BJ (cell line): ENCODE results near the gene MKKS. TPM values are rescaled to one million over a fixed set of nuclear protein-coding genes. Genes with fewer than 3 reads are reported as not detected.
A peak's percentile ranks its signal among the peaks of the same experiment; 100 is the strongest.

ENCODE experiments used
- CTCF ChIA-PET: fragments of 350-600 bp; formaldehyde crosslinking; extraction: SDS; loops from one replicate; lab custom pipeline; 2021; ENCODE audit warnings: antibody characterized with exemption, inconsistent platforms; lab: Yijun Ruan, JAX
- POLR2A ChIA-PET: fragments of 300-600 bp; sonication (Branson Sonifier 250); formaldehyde crosslinking; extraction: SDS; loops from one replicate; lab custom pipeline; 2021; ENCODE audit warnings: antibody characterized with exemption; lab: Charles Lee
- DNase-seq: peaks from one replicate; pipeline ENCODE4 v3.0.0-alpha.2; 2011; ENCODE audit warnings: low read depth
- H3K27me3 ChIP-seq: 2 replicates; pipeline ENCODE4 v1.6.0; 2011; ENCODE audit warnings: low read length; ENCODE audit not compliant: control insufficient read depth, insufficient read depth
- H3K36me3 ChIP-seq: 2 replicates; pipeline ENCODE4 v1.5.1; 2011; ENCODE audit warnings: low read length; ENCODE audit not compliant: control insufficient read depth, insufficient read depth
- H3K4me3 ChIP-seq: 2 replicates; pipeline ENCODE4 v1.5.1; 2011; ENCODE audit warnings: low read depth, mild to moderate bottlenecking, control low read depth, low read length
- polyA plus RNA-seq: library from polyadenylated mRNA; depleted of rRNA; stranded (reverse); fragments of >200 nt; gene quantifications from 2 replicates; pipeline ENCODE4 v1.2.3, GENCODE V29; 2011
- TF ChIP-seq, protein P1 (sequence below): IDR thresholded peaks from 2 replicates; pipeline ENCODE4 v1.5.1; 2011; ENCODE audit warnings: low read depth, mild to moderate bottlenecking, control low read depth, inconsistent platforms, low read length, moderate library complexity; ENCODE audit not compliant: insufficient read depth

Gene MKKS
- polyA plus RNA-seq, 1 experiment, result 8.0 TPM

DNA sequence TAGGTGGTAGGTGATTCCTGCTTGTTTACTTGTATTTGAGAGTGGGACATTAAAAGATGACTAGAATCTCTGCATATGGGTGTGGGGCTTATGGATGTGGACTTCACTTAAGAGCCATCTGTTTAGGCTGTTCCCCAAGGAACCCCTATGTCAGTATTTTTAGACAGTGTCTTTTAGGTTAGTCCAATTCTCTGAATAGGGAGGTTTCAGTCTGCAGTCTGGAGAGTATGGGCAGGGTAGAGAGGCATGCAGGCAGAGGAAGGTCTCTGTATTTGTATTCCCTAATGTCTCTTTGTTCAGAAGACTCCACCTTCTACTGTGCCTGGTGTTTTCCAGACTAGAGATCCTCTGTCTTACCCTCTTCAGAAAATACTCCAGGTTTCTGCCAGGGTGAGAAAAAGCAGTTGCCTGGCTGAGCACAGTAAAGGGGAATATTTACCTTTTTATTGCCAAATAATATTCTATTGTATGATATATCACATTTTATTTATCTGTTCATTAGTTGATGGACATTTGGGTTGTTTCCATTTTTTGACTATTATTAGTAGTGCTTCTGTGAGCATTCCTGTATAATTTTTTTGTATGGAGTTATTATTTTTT is 20.2 kb upstream of the MKKS start:
- Histone ChIP-seq H3K4me3 (no peak overlapping the region), H3K27me3 (no peaks in the 10 kb centered on the region), H3K36me3 (no peaks in the 10 kb centered on the region)
- TF ChIP-seq, protein P1, sequence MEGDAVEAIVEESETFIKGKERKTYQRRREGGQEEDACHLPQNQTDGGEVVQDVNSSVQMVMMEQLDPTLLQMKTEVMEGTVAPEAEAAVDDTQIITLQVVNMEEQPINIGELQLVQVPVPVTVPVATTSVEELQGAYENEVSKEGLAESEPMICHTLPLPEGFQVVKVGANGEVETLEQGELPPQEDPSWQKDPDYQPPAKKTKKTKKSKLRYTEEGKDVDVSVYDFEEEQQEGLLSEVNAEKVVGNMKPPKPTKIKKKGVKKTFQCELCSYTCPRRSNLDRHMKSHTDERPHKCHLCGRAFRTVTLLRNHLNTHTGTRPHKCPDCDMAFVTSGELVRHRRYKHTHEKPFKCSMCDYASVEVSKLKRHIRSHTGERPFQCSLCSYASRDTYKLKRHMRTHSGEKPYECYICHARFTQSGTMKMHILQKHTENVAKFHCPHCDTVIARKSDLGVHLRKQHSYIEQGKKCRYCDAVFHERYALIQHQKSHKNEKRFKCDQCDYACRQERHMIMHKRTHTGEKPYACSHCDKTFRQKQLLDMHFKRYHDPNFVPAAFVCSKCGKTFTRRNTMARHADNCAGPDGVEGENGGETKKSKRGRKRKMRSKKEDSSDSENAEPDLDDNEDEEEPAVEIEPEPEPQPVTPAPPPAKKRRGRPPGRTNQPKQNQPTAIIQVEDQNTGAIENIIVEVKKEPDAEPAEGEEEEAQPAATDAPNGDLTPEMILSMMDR, result no peak
- no peak for DNase-seq
- ChIA-PET CTCF (no interaction called here), POLR2A (no interaction called here)

DNA sequence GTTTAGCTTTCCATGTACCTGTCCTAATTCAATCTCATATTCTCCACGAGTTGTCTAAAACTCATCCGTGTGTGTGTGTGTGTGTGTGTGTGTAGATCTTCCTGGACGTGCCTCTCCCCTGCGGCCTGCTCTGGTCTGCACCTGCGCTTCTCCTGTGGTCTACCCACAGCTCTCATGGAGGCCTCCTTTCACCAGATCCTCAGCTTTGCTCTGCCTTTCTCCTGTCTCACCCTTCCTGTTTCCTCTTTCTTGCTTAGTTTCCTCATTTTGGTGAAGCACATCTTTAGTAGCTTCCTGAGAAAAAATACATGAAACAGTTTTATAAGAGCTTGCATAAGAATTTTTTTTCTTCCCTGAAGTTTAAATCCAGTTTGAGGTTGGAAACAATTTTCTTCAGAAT is 19.2 kb upstream of the MKKS start:
- Histone ChIP-seq H3K4me3 (no peak overlapping the region), H3K27me3 (no peaks in the 10 kb centered on the region), H3K36me3 (no peaks in the 10 kb centered on the region)
- CTCF ChIA-PET, result no interaction called here
- TF ChIP-seq, protein P1, result no peak
- DNase-seq, result no peak
- POLR2A ChIA-PET, result interaction anchor here (0.5 kb wide), 1 partner anchor 15 kb away, joined by 6 read pairs; no protein-coding TSS in a partner anchor

DNA sequence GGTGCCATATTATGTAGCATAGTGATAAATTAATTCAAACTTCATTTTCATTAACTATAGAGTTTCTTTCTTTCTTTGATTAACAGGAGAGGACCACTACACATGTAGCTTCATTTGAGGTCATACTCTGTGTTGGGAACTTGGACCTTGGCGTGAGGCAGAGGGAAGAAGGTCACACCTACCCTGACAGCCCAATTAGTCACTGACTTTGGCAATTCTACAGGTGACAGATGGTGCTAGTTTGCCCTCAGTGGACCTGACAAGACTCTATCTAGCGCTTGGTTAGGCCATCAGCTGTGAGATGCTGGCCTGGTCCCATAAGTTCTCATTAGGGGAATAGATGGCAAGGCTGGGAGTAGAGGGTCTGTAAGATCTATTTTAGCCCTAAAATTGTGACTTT is 15.2 kb upstream of the MKKS start:
- Histone ChIP-seq H3K27me3 (no peaks in the 10 kb centered on the region), H3K4me3 (no peak overlapping the region), H3K36me3 (no peaks in the 10 kb centered on the region)
- POLR2A ChIA-PET, result no interaction called here
- TF ChIP-seq, protein P1, result no peak
- no peak for DNase-seq
- CTCF ChIA-PET, result no interaction called here

DNA sequence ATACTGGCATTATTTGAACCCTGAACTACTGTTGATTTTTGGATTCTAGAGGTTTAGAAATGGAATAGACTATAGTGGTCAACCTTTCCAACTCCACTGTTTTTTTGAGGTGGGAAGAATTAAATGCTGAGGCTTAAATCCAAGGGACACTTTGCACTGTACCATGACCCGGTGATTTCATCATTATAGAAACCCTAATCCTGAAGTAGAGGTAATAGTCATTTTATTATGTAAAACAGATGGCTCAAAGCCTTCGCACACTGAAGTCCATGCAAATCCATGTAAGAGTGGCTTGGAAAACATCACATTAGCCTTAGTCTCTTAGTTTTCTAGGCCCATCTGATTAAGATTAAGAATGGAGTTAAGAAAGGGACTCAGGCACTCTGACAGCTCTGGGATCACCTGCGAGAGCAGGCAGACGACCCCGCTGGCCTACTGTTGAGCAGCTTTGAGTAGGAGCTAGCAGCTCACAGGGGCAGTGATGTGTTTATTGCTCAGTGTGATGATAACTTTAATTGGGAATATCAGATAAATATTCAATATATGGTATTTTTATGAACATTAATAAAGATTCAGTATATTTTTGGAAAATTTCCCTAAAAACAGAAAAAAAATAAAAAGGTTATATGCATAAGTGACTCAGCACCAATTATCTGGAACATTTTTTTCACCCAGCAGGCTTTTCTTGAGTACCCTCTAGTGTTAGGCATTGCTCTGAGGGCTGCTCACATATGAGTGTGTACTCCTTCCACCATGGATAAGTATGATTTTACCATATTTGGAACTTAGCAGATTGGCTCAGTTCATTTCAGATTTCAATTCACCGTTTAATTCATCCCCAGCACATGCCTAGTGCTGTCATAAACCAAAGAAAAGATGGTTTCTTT is 14.5 kb upstream of the MKKS start:
- Histone ChIP-seq H3K27me3 (no peaks in the 10 kb centered on the region), H3K36me3 (no peaks in the 10 kb centered on the region), H3K4me3 (no peak overlapping the region)
- DNase-seq, result no peak
- ChIA-PET CTCF (no interaction called here), POLR2A (no interaction called here)
- TF ChIP-seq, protein P1, result no peak

DNA sequence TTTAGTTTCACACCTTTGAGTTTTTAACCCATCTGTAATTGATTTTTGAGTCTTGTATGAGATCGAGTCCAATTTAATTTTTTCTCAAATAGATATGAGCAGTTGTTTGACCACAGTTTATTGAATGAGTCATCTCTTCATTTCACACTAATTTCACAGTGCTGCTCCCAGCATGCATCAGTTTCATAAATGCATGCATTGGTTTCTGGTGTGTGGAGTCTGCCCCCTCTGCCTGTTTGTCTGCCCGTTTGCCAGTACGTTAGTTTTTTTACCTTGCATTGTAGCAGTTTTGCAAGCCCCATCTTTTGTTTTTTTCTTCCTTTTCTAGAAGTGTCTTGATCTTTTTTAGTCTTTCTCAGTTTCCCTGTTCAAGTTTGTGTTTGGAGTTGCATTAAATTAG is 13.0 kb upstream of the MKKS start:
- TF ChIP-seq, protein P1, result no peak
- POLR2A ChIA-PET, result no interaction called here
- H3K4me3 ChIP-seq, result no peak overlapping the region
- CTCF ChIA-PET, result no interaction called here
- DNase-seq, result peak; percentile 36
- no peaks in the 10 kb centered on the region for H3K27me3 ChIP-seq
- H3K36me3 ChIP-seq, result no peaks in the 10 kb centered on the region
